Measurements from ENCODE around the gene IRF2BPL. TPM values are rescaled to one million over a fixed set of nuclear protein-coding genes. Genes with fewer than 3 reads are reported as not detected.

IRF2BPL gene
- total RNA-seq, 4 donors from 2014 or later, result 58.6 to 105 (median 98.4) TPM

Other genes starting within 250 kb of the IRF2BPL start
- 10 to 100 TPM in 2 of 4 donors, 1 to 10 TPM in 2; 7.9 to 15.8 (median 11.3) TPM for gene ANGEL1, start 215.8 kb downstream of the IRF2BPL start, total RNA-seq
- not detected for gene LRRC74A, start 202.3 kb downstream of the IRF2BPL start, total RNA-seq
- gene CIPC, start 69.5 kb upstream of the IRF2BPL start, total RNA-seq, result 10 to 100 TPM; 37.1 to 63.0 (median 46.5) TPM
- gene ZDHHC22, start 113.1 kb upstream of the IRF2BPL start, total RNA-seq, result under 1 TPM in 1 of 4 donors, not detected in 3; 0.13 TPM
- 1 to 10 TPM in 2 of 4 donors, under 1 TPM in 2; 0.83 to 5.0 (median 1.1) TPM for gene TMEM63C, start 153.1 kb upstream of the IRF2BPL start, total RNA-seq
- 1 to 10 TPM; 2.7 to 4.6 (median 3.6) TPM for gene NGB, start 242.5 kb upstream of the IRF2BPL start, total RNA-seq